NAMALWA (cell line): Measurements from ENCODE around the gene CCDC116.
"Not testable (repeated sequence)": the region's sequence is repeated elsewhere in the genome, so short reads cannot be mapped to it uniquely, and the experiment has no call there.

ENCODE experiments used
- DNase-seq: peaks from one replicate; pipeline ENCODE4 v3.0.0-alpha.2; 2015; ENCODE audit warnings: low spot score

CCDC116 gene, protein sequence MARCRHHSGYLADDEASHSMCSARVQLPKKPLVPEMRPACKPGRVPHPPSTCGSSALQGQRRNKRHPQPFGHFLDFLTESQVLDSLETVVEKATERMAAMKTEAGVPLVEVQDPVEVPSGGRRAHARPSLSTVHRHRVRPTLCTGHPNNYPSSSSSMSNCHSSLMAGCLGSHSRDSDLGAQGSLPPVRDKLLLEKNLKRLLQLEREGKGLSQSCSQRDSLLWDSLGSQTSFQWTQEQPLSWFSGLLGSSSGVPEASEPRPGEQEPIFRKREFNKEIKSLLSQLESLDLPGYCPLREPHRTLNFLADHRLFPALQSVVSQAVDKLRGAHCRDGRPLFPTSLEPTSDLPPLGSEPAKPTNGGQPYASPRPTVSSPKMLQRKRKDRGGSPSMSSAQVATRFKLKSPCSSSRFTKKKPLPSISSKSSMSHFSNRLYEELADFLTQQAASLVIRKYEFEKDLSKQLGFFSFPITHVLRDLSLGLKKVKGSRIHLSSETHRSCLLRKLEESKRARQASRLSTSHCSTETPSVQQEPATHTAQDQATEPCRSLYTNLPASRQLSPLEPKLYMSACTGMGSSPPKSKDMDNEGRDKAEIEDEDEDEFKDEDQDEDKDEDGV

DNA sequence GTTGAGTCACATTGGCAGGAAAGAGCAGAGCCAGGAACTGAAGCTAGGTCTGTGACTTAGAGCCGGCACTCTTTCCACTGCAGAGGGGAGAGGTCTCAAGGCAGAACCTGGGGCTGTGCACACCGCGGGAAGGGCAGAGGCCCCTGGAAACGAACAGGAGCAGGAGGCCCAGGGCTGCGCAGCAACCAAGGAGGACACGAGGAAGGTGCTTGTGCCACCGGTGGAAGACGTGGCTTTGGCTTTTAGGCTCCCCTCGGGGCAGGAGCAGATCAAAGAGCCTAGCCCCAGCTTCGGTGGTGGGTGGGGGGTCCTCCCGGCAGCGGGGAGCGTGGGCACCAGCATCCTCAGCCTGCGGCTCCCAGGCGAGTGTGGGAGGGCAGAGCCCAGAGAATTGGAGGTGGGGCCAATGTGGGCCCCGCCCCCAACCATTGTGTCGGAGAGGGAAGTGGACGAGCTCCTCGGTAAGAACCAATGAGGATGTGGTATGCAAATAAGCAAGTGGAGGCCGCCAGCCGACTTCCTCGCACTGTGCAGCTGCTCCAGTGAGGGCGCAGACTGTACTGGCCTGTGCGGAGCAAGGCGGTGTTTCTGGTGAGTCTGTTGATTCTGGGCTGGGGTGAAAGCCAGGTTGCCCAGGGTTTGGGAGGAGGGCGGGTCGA lies at the start of gene CCDC116:
Gene CCDC116, plus strand, starts transcription at position 524 of the 659 bp plus-strand sequence. CDS start 422 bp downstream, outside the sequence.
- DNase-seq = peak; percentile 92

DNA sequence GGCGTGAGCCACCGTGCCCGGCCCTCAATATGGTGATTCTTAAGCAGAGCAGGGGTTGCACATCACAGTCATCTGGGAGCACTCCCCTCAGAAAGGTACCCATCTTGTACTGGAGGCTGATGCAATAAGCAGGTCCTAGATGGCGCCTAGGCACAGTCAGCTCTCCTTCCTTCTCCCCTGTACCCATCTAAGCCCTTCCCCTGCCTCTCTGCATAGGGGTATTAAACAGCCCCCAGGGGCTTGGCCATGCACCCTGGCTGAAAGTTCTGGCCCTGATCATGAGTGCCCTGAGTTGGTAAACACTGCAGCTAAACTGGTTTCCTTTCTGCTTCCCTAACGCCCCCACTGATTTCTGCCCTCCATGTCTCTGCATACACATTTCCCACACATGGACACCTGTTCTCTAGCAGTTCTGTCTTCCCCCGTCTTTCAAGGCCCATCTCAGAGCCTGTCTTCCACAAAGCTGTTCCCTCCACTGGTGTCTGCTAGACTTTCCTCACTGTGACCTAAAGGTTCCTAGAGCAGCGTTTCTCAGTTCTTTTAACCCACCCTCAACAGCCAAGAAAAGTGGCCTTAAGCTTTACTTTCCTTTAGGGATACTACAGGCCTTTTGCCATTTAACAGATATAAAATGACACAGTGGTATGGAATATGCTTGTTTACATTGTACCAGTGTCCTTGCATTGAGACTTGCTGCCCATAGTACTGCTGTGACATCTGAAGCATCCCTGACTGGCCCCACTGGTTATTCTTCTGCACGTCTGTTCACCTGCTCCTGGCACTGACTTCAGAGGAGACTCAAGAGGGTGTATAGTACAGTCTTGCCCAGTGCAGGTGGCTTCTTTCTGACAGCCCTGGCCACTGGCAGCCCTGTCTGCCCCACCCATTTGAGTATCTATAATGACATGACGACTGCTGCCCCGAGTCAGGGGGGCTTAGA lies 49.5 kb upstream of the CCDC116 start:
- DNase-seq = no peak

DNA sequence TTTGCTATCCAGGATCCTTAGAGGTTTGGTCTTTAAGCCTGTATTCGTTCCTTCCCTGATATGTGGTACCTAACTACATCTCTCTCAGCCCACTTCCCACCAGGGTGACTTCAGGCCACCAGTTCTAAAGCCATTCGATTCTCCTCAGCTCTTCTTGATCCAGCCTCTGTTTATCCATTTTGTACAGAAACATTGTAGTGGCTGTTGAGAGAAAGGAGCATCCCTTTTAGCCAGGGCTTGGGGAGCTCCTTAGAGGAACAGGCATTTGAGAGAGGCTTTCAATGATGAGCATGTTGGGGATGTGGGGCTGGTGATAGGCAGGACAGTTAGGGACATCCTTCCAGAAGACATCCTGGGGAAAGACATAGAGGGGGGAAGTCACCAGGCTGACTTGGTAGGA lies 47.2 kb upstream of the CCDC116 start:
- DNase-seq = no peak

DNA sequence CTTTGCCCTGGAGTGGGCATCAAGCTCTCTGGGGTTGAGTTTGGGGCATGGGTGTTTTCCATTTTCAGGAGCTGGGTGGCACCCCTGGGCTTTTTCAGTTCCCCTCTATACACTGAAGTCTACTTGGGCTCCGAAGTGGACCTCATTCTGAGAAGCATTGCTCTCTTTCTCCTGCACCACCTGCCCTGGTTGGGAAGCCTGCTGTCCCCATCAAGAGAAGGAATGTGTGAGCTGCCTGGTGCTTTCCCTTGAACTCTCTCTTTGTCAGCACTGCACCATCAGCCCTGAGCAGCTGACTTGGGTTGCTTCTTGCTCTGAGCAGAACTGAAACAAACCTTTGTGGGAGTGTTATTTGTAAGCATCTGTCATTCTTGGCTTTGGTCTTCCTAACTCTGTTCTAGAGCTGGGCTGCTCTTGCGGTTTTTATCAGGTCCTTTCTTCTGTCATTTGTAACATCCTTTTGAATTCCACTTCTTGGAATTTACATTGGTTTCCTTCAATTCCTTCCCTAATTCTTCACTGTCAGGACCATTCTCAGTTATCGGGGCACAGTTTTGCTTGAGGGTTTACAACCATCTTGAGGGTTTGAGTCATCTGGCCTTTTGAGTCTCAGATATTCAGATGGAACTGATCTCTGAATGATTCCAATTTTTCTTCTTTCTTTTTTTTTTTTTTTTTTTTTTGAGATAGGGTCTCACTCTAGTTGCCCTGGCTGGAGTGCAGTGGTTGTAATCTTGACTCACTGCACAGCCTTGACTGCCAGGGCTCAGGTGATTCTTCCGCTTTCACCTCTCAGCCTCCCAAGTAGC lies 44.6 kb upstream of the CCDC116 start:
- DNase-seq = peak; percentile 53

DNA sequence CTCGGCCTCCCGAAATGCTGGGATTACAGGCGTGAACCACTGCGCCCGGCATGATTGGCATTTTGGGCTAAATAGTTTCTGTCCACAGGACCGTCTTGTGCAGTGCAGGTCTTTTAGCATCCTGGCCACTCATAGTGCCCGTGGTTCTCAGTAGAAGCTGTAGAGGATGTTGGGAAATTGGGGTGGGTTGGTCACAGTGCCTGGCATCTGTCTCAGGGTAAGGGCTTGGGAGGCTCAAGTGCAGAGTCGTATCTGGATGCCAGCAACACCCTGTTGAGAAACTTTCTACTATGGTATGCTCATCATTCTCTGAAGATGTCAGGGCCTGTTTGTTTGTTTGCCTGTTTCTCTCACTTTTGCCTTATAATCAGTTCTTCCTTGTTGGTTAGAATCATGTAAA lies 43.2 kb upstream of the CCDC116 start:
- DNase-seq = no peak

DNA sequence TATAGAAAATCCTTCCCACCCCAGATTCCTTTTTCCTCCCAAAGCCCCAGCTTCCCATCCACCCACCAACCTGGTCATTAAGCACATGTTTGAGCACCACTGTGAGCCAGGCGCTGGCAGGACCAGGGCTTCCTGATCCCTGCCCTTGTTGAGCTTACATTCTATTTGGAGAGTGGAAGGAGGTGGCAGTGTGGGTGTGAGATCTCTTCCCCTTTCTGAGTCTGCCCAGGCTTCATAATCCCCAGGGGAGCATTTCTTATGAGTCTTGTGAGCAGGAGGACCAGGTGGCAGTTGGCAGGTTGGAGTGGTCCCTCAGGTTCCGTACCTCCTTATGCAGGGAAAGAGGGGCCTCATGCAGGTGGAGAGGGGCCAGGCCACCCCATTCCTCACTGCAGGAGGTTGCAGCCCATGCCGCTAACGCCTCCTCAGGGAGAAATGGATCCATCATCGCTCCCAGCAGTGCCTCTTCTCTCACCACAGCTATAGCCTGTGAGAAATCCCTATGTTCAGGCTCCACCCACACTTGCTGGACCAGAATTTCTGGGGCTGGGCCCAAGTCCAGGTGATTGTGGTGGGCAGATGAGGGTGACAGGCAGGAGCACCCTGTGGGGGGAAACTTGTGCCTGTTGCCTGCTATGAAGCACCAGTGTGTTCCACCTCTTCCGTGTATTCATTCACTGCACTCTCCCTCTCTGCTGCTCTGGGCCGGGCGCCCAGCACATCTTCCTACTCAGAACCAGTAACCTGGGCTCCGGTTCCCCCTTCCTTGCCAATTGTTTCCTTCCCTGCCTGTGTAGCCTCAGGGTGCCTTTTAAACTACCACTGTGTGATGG lies 41.5 kb upstream of the CCDC116 start:
- peak; percentile 57 for DNase-seq

DNA sequence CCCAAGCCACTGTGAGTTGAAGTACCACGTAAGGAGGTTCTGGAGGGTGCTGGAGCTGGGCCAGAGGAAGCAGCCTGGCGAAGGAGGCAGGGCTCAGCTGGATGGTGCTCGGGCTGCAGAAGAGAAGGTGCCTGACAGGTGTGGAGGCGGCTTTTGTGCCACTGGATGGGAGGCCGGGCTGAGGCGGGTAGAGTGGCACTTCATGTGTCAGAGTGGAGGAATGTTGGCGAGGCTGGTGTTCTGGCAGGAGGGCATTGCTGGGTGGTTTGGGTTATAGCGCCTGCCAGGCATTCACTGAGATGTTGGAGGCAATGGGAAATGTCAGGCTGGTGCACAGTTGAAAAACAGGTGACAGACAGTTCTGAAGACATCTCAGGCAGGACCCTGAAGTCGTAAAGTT lies 40.9 kb upstream of the CCDC116 start:
- no peak for DNase-seq

DNA sequence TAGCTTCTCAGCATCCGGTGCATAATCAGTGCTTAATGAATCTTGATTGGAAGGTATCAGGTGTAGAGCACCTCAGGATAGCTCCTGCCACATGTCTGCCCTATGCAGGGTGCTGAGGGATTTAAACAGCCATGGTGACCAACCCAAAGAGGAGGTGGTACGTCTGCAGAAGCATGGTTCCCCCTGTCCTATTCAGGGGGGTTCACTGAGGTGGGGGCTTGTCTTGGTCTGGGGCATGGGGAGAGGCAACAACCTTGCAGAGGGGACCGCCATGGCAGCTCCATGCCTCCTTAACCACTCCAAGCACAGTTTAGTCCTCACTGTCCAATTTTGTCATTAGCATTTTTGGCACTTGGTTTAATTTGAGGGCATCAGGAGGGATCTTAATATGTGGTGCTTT lies 40.1 kb upstream of the CCDC116 start:
- DNase-seq = no peak

DNA sequence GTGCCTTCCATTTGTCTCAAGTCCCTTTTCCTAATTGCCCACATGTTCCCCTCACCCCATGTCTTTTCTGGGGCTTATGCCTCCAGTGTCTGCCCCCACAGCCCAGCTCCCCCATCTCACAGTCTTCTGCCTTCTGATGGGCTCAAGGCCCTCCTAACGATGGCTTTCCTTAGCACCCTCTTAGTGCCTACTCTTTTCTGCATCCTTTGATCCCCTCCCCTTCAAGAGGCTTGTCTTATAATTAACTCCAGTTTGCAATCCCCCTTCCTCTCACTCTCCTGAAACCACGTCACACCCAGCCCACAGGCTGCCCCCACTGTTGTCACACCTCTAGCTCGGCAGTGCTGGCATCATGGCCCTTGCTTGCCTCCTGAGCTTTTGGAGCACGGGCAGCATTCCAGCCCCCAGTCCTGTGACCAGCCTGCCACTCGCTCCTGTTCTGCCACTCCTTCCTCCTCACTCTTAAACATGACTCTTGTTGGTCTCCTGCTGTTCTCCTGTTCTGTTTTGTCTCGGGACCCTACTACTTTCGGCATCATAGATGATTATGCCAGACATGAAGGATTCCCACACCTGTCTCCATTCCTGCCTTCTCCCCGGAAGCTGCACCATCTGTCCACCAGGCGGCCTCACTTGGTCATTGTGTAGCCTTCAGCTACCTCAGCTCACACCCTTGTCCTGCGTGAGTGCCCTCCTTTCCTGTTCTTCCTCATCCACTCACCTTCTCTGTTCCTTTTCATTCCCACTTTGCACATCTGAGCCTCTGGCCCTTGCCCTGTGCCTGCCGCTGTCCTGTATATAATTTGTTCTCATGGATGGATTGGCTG lies 38.9 kb upstream of the CCDC116 start:
- no peak for DNase-seq

DNA sequence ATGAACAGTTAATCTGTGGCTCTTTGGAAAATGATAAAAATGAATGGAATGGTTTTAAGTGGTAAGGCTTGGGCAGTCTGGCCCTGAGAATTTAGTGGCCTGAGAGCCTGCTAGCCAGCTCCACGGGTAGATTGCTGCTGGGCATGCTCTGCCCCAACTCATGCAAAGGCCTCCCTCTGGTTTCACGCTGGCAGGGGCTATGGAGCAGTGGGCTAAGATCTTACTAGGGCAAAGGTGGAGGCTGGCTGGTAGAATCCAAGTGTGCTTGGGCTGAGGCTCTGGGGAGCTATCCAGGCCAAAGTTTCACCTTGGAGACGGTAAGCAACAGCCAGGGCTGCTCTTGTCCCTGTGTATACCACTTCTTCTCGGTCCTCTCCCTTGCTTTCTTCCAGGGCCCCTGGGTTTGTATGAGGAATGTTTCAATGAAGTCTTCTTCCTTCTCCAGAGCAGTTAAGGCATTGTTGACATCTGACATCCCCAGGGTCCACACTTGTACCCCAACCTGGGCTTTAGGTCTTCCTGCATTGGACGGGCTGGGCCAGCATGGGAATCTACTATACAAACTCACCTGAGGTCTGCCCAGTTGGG lies 37.6 kb upstream of the CCDC116 start:
- DNase-seq = no peak

DNA sequence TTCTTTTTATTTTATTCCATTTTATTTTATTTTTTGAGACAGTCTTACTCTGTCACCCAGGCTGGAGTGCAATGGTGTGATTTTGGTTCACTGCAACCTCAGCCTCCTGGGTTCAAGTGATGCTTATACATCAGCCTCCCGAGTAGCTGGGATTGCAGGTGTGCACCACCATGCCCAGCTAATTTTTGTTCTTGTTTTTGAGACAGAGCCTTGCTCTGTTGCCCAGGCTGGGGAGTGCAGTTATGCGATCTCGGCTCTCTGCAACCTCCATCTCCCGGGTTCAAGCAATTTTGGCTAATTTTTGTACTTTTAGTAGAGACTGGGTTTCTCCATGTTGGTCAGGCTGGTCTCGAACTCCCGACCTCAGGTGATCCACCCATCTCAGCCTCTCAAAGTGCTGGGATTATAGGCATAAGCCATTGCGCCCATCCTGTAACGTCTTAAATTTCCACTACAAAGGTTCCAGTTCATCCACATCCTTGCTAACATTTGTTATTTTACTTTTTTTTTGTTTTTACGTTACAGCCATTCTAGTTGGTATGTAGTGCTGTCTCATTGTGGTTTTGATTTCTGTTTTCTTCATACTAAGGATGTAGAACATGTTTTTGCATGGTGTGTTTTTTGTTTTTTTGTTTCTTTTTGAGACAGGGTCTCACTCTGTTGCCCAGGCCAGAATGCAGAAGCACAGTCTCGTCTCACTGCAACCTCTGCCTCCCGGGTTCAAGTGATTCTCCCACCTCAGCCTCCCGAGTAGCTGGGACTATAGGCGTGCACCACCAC lies 36.0 kb upstream of the CCDC116 start:
- not testable (repeated sequence) for DNase-seq

DNA sequence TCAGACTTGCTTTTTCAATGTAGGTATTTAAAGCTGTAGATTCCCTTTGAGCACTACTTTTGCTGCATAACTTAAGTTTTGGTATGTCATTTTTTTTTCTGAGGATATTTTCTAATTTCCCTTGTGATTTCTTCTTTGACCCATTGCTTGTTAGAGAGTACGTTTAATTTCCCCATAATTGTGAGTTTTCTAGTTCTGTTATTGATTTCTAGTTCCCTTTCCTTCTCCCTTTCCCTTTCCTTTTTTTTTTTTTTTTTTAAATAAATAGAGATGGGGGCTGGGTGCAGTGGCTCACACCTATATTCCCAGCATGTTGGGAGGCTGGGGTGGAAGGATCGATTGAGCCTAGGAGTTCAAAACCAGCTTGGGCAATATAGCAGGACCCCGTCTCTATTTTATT lies 34.3 kb upstream of the CCDC116 start:
- DNase-seq = no peak

DNA sequence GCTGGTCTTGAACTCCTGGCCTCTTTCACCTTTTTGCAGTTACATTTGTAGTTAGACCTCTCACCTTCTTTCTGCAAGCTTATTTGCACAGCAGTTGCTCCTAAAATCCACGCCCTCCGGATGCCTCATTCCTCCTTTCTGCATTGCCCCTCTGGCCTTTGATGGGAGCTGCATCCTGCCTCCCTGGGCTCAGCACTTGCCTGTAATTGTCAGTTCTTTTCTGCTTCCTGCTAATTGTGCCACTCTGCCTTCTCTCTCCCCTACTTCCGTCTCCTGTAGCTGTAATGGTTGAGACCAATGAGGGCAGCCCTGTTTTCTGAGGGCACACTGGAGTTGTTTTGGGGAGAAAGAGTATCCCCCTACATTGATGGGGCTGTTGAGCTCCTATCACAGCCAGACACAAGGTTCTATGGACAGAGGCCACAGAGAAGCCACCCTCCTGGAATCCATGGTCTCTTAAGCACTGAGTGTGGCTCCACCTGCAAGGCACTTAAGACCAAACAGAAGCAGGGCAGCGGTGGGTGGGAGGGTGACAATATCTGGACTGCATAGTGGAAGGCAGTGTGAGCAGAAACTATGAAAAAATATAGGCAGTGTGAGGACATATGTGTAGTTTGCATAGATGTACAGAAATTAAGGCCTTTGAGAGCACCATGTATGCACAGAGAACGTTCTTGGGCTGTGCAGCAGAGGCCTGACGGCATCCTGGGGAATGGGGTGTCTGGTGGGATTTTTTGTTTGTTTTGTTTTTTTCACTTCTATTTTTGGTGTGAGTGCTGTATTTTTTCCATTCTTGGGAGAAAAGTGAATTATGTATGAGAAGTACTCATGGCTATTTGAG lies 33.3 kb upstream of the CCDC116 start:
- no peak for DNase-seq

DNA sequence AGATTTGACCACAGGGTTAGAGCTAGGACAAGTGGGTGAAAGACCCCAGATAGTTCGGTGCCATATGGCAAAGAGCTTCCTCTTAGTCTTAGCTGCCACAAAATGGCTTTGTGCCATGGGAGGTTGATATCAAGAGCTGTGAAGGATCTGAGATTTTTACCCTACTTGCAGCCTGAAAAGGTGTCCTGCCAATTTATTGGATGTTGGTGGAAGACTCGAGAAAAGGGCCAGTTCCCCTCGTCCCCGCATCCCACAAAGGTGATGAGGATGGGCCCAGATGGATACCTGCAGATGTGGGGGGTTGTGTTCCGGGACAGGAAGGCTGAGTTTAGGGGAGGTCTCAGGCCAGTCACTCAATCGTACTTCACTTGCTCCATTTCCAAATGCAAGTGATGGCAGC lies 30.0 kb upstream of the CCDC116 start:
- no peak for DNase-seq

DNA sequence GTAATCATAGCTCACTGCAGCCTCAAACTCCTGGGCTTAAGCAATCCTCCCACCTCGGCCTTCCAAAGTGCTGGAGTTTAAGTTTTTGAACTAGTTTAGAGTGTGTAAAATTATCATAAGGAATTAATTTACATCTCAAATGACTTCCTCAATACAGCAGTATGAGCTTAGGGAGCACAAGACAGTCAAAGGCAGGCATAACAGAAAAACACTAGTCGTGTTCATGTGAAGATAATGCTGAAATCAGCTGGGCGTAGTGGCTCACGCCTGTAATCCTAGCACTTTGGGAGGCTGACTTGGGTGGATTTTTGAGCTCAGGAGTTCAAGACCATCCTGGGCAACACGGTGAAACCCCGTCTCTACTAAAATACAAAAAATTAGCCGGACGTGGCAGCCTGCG lies 28.6 kb upstream of the CCDC116 start:
- no peak for DNase-seq

DNA sequence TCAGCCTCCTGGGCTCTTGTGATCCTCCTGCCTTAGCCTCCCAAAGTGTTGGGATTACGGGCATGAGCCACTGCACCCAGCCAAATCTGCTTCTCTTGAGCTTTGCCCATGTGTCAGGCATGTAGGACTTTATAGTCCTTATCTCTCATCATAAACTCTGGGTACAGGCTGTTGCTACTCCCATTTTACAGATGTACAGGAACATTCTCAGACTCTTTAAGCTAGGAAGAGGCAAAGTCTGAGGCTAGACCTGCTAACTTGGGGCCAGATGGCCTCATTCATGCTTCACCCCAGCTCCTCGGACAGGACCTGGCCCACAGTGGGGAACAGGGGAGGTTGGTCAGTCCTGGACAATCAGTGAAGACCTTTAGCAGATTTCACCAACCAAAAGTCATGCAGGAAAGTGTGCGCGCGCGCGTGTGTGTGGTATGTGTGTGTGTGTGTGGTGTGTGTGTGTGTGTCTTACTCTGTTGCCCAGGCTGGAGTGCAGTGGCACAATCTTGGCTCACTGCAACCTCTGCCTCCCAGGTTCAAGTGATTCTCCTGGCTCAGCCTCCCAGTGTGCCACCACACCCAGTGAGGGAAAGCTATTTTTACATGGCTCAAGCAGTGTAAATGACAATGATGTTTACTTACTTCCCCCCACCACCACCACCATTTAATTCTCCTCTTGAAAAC lies 26.5 kb upstream of the CCDC116 start:
- no peak for DNase-seq

DNA sequence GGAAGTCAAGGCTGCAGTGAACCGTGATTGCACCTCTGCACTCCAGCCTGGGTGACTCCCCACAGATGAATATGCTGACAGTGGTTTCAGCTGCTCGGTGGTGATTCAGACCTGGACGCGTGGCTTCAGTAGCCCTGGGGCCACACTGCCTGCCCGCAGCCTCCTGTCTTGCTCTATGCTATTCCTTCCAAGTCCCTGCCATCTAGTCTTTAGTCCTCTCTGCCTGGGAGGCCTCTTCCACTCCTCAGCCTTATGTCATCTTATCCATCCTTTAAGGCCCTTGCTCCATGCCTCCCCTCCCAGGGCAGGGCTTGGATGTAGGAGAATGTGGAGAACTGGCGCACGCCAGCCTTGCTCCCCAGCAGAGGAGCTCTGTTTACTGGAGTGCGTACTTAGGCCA lies 25.8 kb upstream of the CCDC116 start:
- no peak for DNase-seq
